Right renal cortex interstitium (tissue), 3 donors: ENCODE data around the gene NDUFC2. TPM values are rescaled to one million over a fixed set of nuclear protein-coding genes. Genes with fewer than 3 reads are reported as not detected.
"Not testable (repeated sequence)": the region's sequence is repeated elsewhere in the genome, so short reads cannot be mapped to it uniquely, and the experiment has no call there.

Experiments
- DNase-seq, 3 donors: peaks; one replicate each; pipeline ENCODE4 v3.0.0-alpha.2; 2013; ENCODE audit warnings: low read depth in 3 of 3, low spot score in 2 of 3
- polyA plus RNA-seq, 3 donors: library from polyadenylated mRNA; unstranded; fragments of 120-200 nt; gene quantifications; one replicate each; pipeline ENCODE4 v1.2.1, GENCODE V29; 2013; ENCODE audit not compliant: insufficient read length in 3 of 3

NDUFC2 gene
- polyA plus RNA-seq, 3 donors: 136 to 155 (median 148) TPM

DNA sequence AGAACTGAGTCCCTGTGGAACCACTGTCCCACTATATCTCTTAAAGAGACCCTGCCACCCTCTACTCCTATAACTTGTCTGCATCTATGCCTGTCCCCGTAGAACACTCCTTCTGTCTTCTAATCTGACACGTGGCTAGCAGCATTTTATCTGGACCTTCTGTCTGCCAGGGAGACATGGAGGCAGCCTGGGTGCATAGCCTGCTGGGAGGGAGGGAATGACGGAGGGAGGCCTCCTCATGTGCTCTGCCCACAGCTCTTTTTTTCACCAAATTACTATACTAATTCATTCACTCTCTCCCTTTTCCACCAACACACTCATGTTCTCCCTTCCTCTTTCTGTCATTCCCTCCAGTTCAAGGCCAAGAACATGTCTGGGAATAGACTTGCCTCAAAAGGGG is 23.6 kb downstream of the NDUFC2 start:
- no peak for DNase-seq

DNA sequence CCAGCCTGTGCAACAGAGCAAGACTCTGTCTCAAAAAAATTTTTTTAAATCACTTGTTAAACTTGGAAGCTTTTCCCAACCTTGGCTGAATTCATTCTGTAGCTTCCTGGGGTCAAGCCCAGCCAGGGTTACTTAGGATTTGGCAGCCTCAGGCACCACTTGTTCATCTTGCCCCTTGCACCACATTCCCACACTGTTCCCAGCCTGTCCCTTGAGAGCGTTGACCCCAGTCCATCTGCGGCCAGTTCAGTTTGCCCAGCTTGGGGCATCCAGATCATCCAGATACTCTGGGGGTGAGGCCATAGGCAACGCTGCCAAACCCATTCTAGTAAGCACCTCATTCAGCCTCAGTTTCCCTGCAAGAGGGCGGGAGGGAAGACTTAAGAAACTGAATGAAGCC is 24.7 kb downstream of the NDUFC2 start:
- DNase-seq: no peak

DNA sequence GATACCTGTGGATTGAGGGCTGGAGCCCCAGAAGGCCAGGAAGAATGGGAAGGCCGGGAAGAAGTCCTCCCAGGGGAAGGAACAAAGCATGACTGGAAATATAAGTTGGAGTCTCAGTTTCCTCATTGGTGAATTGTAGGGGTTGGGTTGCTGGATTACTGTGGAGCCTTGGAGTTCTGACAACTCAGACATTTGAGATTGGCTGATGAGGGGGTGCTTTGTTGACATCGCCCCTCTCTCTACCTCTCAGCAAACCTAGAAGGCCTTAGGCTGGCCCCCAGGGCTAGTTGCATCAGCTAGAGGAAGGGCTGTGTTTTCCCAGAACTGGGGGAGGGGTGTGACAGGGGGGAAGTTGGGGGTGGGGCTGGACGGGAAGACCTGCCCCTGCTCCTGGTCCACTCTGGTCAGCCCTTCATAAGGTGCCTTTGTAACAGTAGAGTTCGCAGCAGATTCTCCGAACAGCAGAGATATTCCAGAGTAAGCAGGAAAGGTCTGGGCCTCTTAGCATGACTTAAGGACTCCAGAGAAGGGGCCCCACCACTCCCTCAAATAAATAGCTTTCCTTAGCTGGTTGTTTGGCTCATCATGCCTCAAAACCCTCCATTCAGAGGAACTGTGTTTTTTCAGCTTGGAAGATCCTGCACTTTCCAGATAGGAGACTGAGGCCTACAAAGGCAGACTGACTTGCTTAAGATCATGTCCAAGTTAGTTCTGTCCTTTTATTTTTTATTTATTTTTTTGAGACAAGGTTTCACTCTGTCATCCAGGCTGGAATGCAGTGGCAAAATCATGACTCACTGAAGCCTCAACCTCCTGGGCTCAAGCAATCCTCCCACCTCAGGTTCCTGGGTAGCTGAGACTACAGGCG is 28.5 kb downstream of the NDUFC2 start:
- DNase-seq: no peak

DNA sequence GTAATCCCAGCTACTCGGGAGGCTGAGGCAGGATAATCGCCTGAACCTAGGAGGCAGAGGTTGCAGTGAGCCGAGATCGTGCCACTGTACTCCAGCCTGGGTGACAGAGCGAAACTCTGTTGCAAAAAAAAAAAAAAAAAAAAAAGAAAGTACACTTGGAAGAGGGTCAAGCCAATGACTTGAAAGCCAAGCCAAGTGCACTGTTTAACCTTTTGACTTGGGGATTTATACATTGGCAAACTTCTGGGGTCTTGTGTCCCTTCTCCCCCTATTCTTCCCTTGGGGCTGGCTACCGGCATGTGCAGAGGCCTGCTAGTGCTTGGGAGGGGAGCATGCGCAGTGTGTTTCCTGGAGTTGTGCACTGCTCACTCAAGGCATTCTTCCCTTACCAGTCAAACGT is 30.3 kb downstream of the NDUFC2 start:
- DNase-seq: no peak

DNA sequence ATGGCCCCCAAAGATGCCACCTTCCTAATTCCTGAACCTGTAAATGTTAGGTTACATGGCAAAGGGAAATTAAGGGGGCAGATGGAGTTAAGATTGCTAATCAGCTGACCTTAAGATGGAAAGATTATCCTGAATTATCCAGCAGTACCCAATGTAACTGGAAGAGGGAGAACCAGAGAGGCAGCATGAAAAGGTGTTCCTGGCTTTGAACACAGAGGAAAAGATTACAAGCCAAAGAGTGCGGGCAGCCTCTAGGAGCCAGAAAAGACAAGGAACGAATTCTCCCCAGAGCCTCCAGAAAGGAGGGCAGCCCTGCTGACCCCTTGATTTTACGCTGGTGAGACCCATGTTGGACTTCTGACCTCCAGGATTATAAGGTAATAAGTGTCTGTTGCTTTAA is 31.1 kb downstream of the NDUFC2 start:
- no peak for DNase-seq

DNA sequence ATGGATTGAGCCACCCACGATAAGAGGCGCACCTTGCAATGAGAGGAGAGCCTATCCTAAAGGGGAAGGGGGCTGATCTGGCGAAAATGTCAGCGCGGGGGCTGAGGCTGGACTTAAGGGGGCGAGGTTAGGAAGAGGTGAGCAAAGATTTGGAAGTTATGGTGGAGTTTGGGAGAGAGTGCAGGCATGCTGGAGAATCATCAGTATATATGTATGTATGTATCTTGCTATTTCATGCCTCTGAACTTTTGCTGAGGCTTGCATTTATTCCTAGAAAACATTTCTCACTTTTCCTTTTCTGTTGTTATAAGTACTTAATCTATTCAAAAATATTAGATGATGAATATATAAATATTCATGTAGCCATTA is 33.2 kb downstream of the NDUFC2 start:
- DNase-seq: no peak

DNA sequence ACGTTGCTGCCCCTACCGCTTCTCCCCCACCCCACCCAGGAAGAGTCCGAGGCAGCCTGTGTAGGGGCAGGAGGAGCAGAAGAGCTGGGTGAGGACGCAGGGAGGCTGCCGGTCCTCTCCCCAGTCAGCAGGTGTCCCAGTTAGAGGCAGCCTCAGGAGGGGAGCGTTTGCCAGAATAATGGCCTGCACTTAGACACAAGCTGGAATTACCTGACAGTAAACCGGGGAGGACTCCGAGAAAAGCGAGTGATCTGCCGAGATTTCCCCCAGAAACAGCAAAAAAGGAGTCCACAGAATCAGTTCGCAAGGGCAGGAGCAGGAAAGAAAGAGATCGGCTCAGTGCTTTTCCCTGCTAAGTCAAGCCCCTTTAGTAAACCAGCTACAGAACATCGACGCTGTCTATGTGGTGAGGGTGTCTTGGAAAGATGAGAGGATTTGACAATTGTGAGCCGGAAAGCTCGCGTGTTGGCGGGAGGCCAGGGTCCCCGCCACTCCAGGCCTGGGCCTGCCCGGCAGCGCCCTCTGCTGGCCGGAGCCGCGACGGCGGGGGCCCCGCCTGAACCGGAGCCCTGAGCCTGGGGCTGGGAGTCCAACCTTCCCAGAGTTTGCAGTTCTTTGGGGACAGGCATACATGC is 33.7 kb downstream of the NDUFC2 start:
- peak in 1 of 3 donors; percentile 69 for DNase-seq

DNA sequence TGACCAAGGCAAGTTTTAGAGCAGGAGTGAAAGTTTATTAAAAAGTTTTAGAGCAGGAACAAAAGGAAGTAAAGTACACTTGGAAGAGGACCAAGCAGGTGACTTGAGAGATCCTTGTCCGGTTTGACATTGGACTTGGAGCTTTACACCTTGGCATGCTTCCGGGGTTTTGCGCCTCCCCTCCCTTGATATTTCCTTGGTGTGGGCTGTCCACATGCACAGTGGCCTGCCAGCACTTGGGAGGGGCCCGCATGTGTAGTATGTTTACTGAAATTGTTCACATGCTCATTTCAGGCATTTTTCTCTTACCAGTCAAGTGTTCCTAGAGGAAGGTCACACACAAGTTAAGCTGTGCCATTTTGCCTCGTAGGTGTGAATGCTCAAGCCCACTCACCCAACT is 35.0 kb downstream of the NDUFC2 start:
- no peak for DNase-seq

DNA sequence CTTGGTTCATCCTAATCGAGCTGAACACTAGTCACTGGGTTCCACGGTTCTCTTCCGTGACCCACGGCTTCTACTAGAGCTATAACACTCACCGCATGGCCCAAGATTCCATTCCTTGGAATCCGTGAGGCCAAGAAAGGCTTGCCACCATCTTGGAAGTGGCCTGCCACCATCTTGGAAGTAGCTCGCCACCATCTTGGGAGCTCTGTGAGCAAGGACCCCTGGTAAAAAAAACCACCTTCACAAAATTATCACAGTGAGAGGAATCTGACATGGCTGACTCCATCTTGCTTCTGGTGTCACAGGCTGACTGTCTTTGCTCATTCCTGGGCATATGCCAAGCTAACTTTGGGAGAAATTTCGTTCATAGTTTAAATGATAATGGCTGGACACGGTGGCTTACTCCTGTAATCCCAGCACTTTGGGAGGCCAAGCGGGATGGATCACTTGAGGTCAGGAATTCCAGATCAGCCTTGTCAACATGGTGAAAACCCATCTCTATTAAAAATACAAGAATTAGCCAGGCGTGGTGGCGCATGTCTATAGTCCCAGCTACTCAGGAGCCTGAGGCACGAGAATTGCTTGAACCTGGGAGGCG is 37.7 kb downstream of the NDUFC2 start:
- no peak for DNase-seq

DNA sequence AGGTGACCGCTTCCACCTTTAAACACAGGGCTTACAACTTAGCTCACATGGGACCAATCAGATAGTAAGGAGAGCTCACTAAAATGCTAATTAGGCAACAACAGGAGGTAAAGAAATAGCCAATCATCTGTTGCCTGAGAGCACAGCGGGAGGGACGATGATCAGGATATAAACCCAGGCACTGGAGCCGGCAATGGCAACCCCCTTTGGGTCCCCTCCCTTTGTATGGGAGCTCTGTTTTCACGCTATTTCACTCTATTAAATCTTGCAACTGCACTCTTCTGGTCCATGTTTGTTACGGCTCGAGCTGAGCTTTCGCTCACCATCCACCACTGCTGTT is 38.3 kb downstream of the NDUFC2 start:
- DNase-seq: not testable (repeated sequence)

DNA sequence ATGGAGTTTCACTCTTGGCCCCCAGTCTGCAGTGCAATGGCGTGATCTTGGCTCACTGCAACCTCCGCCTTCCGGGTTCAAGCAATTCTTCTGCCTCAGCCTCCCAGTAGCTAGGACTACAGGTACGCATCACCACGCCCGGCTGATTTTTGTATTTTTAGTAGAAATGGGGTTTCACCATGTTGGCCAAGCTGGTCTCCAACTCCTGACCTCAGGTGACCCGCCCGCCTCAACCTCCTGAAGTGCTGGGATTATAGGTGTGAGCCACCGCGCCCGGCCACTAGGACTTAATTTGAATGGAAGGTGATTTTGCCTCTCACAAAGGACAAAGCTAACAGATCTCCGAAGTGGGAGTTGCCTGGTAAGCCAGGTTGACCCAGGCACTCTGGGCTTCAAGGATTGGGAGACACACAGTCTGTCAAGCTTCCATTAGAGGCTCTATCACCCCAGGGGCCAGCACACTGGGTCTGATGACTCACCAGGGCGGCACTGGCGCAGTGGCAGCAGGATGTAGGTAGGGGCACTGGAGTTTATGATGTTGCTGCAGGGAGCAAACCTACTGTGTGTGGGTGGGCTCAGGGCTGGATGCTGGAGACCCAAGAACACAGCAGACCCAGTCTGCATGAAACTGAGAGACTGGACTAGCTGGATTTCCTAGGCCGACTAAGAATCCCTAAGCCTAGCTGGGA is 38.8 kb downstream of the NDUFC2 start:
- DNase-seq: no peak

DNA sequence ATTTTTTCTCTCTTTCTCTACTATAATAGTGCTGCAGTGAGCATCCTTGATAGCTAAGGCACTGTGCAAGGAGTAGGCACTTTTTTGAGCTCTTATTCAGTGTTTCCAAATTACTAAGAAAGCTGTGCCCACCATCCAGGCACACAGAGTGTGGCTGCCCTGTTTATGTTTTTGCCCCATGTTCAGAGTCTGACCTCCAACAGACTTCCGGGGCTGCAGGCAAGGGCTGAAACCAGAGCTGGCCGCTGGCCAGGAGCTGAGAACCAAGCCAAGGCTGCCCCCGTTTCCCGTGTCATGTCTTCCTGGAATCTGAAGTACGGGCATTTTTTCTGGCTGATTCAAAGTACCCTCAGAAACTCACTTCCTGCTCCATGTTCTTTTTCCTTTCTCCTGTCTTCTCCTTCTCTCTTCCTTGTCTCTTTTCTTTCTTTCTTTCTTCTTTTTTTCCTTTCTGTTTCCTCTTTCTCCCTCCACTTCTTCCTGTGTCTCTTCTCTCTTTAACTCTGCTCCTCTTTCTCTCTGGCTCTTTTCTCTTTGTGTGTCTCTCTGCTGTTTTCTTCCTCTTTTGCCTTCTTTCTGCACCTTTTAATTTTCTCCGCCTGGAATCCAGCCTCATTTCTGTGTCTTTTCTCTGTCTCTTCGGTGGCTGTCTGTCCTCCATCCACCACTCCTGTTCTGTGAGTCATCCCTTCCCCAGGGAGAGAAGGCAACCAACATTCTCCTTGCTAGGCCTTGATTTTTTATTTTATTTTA is 39.6 kb downstream of the NDUFC2 start:
- DNase-seq: peak in 1 of 3 donors; percentile 44

DNA sequence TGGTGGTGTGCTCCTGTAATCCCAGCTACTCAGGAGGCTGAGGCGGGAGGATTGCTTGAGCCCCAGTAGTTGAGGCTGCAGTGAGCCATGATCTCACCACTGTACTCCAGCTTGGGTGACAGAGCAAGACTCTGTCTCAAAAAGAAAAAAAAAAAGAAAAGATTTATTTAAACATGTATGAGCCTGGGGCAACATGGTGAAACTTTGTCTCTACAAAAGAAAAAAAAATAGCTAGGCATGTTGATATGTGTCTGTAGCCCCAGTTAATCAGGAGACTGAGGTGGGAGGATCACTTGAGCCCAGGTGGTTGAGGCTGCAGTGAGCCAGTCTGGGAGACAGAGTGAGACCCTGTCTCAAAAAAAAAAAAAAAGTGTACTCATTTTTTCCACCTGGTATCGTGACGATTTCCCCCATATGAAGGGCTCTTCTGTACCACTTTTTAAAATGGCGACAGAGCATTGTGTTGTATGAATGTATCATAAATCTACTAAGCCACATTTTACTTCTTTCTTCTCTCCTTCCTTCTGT is 40.2 kb downstream of the NDUFC2 start:
- no peak for DNase-seq

DNA sequence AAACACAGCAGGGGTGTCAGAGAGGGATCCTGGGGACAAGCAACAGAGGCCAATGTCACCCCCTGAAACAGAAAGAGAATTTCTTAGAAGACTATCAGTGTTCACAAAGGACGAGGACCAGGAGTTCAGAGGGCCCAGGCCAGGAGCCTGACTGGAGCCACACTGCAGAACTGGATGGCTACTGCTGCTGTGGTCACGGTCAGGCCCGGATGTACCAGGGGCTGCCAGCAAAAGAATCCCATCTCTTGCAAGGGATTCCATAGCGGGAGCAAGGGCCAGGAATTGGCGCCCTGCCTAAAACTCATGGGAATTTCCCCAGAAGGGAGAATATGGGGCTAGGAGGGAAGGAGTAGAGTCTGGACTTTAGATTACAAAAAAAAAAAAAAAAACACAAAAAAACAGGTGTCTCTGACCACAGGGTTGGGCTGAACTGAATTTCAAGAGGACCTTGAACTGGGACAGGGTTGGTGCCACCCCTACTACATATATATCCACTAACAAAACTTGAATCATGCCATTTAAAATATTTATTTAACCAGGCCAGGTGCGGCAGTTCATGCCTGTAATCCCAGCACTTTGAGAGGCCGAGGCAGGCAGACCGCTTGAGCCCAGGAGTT is 40.9 kb downstream of the NDUFC2 start:
- DNase-seq: no peak

DNA sequence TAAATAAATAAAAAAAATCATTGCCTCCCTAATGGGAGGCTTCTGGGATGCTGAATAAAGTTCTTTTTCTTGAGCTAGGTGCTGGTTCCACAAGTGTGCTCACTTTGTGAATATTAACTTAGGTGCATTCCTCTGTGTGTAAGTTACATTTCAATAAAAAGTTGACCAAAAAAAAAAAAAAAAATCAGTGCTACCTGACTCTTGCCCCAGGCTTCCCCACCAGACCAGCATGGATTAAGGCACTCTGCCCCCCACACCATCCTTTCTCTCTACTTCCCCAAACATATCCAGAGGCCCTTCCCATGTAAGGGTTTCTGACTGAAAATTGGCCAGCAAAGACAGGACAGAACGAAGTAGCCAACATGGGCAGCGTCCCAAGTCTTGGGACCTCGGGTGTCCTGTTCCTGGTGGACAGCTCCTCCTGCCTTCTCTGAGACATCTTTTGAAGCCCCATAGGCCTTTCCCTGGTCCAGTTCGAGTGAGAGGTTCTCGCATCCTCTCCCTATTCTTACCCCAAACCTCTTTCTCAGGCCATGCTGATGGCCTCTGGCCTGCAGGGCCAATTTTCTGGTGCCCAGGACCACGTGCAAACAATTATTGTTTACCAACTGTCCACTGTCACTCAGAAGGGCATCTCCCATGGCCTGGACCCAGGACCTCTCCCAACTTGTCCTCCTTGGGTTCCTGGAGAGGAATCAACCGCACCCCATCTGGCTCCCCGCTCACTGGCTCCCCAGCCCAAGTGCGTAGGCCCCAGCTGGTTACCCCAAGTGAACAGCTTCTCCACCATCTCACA is 41.6 kb downstream of the NDUFC2 start:
- DNase-seq: no peak

DNA sequence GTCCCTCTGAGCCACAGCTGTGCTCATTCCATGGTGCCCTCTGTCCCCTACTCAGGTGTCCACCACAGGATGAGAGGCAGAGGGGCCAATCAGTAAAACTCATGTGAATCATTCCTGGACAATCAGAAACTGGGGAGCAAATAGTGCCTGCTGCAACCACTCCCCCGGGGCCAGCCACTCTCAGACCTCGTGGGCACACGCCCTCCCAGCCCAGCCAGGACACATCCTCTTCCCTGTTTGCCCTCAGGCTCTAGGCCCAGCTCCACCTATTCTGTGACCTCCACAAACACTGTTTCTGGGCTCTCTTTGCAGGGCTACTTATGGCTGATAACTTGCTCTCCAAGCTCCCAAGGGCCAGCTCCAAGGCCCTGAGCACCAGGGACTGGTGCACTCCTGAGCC is 42.6 kb downstream of the NDUFC2 start:
- DNase-seq: no peak

DNA sequence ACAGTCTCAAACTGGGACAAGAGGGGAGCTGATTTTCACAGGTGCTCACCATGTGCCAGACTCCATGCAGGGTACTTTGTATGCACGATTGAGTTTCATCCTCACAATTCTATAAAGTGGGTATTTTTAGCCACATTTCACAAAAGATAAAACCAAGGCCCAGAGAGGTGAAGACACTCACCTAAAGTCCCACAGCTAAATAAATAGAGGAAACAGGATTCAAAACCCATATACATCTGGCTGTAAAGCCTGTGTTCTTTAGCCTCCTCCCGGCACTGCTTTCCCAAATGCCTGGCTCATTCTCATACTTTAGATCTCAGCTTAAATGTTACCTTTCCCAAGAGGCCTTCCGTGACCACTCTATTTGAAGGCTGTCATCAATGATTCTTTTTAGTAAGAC is 43.3 kb downstream of the NDUFC2 start:
- DNase-seq: no peak

DNA sequence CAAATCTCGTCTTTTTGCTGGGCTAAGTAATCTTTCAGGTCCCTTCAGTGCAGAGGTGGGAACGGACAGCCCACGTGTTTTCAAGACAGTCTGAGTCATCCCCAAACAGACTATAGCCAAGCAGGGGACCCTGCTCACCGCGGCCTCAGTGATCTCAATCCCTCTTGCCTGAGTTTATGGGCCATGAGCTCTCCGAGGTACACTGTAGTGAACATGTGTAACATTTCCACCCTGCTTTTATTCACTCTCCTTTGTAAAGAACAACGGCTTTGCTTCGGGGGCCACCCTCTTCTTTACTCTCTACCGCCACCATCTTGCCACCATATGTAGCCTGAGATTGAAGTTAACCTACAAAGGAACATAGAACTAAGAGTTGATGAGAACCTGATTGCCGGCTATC is 45.0 kb downstream of the NDUFC2 start:
- no peak for DNase-seq

DNA sequence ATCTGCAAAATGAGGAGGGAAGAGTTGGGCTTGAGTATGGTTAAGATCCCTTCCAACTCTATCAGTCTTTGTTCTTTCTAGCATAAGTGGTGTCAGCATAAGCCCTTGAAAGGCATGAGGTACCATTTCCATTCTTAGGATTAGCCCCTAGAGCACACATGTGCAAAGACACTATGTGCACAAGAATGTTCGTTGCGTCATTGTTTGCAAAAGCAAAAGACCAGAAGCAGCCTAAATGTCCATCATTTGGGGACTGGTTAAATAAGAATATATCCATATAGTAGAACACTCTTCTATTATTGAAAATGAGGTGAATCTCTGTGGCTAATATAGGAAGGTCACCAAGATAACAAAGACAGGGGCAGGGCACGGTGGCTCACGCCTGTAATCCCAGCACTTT is 46.6 kb downstream of the NDUFC2 start:
- no peak for DNase-seq
